K562 (cell line): Measurements from ENCODE around the gene LMOD1. TPM values are rescaled to one million over a fixed set of nuclear protein-coding genes. Genes with fewer than 3 reads are reported as not detected.

Source experiments
- ARHGAP35 ChIP-seq: fragments of 450-650 bp; IDR thresholded peaks from 2 replicates; pipeline ENCODE4 v1.6.1; 2018; ENCODE audit not compliant: partially characterized antibody
- CTBP1 ChIP-seq: fragments of 450-650 bp; IDR thresholded peaks from 2 replicates; pipeline ENCODE4 v1.6.1; 2016; ENCODE audit warnings: borderline replicate concordance
- DPF2 ChIP-seq: fragments of 450-650 bp; IDR thresholded peaks from 2 replicates; pipeline ENCODE4 v1.6.1; 2016
- EGR1 ChIP-seq: fragments of 450-650 bp; conservative IDR thresholded peaks from 2 replicates; pipeline ENCODE4 v1.6.1; 2017; ENCODE audit warnings: mild to moderate bottlenecking
- ELF1 ChIP-seq: fragments of 200-800 bp; sonication (Bioruptor generic); IDR thresholded peaks from 2 replicates; pipeline ENCODE4 v1.6.1; 2016; ENCODE audit warnings: missing genetic modification characterization, missing compliant biosample characterization
- FOS ChIP-seq: IDR thresholded peaks from 3 replicates; pipeline ENCODE4 v1.6.1; 2011; ENCODE audit not compliant: insufficient read length; ENCODE audit errors: extremely low read depth
- FOXP4 ChIP-seq: sonication (generic); formaldehyde crosslinking; IDR thresholded peaks from 2 replicates; pipeline ENCODE4 v1.8.0; 2022; ENCODE audit warnings: mild to moderate bottlenecking, missing genetic modification reagents, borderline replicate concordance
- GATA2 ChIP-seq: sonication (generic); formaldehyde crosslinking; IDR thresholded peaks from 2 replicates; pipeline ENCODE4 v1.4.0; 2020; ENCODE audit warnings: mild to moderate bottlenecking, missing genetic modification reagents
- HCFC1 ChIP-seq: IDR thresholded peaks from 2 replicates; pipeline ENCODE4 v1.6.1; 2012; ENCODE audit warnings: low read depth, low read length, improper control_type of control experiment
- MEIS2 ChIP-seq: fragments of 450-650 bp; IDR thresholded peaks from 2 replicates; pipeline ENCODE4 v1.6.1; 2014; ENCODE audit warnings: mild to moderate bottlenecking; ENCODE audit not compliant: partially characterized antibody
- NFYB ChIP-seq: IDR thresholded peaks from 2 replicates; pipeline ENCODE4 v1.6.1; 2011; ENCODE audit warnings: mild to moderate bottlenecking, moderate library complexity; ENCODE audit not compliant: insufficient read length; ENCODE audit errors: extremely low read depth
- POLR2A ChIP-seq: fragments of 450-650 bp; conservative IDR thresholded peaks from 2 replicates; pipeline ENCODE4 v1.6.1; 2016
- POLR2G ChIP-seq: fragments of 200-400 bp; formaldehyde crosslinking; IDR thresholded peaks from 2 replicates; pipeline ENCODE4 v1.6.1; 2017; ENCODE audit warnings: low read depth, mild to moderate bottlenecking, antibody characterized with exemption, low read length, moderate library complexity
- POU5F1 ChIP-seq: fragments of 150-350 bp; IDR thresholded peaks from 2 replicates; pipeline ENCODE4 v1.6.1; 2014; ENCODE audit warnings: borderline replicate concordance, low read length, low read depth, mild to moderate bottlenecking; ENCODE audit not compliant: partially characterized antibody
- RBFOX2 ChIP-seq: fragments of 200-400 bp; formaldehyde crosslinking; IDR thresholded peaks from 2 replicates; pipeline ENCODE4 v1.6.1; 2017; ENCODE audit warnings: low read depth, mild to moderate bottlenecking, low read length, moderate library complexity
- RBM25 ChIP-seq: fragments of 200-400 bp; formaldehyde crosslinking; IDR thresholded peaks from 2 replicates; pipeline ENCODE4 v1.6.1; 2018; ENCODE audit warnings: low read length, low read depth, moderate library complexity; ENCODE audit not compliant: severe bottlenecking
- SP1 ChIP-seq: sonication (generic); formaldehyde crosslinking; IDR thresholded peaks from 2 replicates; pipeline ENCODE4 v1.8.1; 2022; ENCODE audit warnings: mild to moderate bottlenecking, missing genetic modification reagents
- TBP ChIP-seq: optimal IDR thresholded peaks from 2 replicates; pipeline ENCODE3; 2011; ENCODE audit warnings: low read depth, low read length, improper control_type of control experiment
- TSC22D4 ChIP-seq: fragments of 450-650 bp; IDR thresholded peaks from 2 replicates; pipeline ENCODE4 v1.6.1; 2016; ENCODE audit warnings: missing genetic modification characterization, missing biosample characterization, control low read depth
- ZBTB33 ChIP-seq: sonication (generic); formaldehyde crosslinking; IDR thresholded peaks from 2 replicates; pipeline ENCODE4 v1.8.1; 2023; ENCODE audit warnings: mild to moderate bottlenecking, missing genetic modification reagents
- ZBTB7A ChIP-seq: IDR thresholded peaks from 2 replicates; pipeline ENCODE4 v1.6.1; 2011; ENCODE audit warnings: low read depth, mild to moderate bottlenecking, low read length, moderate library complexity, borderline replicate concordance; ENCODE audit not compliant: control insufficient read depth
- ZNF197 ChIP-seq: fragments of 200-800 bp; sonication (Bioruptor generic); IDR thresholded peaks from 2 replicates; pipeline ENCODE4 v1.6.1; 2016; ENCODE audit warnings: low read depth, missing genetic modification characterization, missing compliant biosample characterization
- ZNF583 ChIP-seq: fragments of 250-450 bp; sonication (Bioruptor Pico); IDR thresholded peaks from 2 replicates; pipeline ENCODE4 v1.4.0; 2020
- ZNF696 ChIP-seq: fragments of 250-450 bp; sonication (Bioruptor Pico); conservative IDR thresholded peaks from 2 replicates; pipeline ENCODE4 v1.4.0; 2020; ENCODE audit warnings: mild to moderate bottlenecking, moderate library complexity
- polyA plus RNA-seq, 8 experiments: library from polyadenylated mRNA; depleted of rRNA in 4 of 8; stranded (reverse) in 5 of 8; unstranded in 3 of 8; fragments of >200 nt; fragmentation: Nextera tagmentation in 2 of 8; fragmentation: Illumina TruSeq in 1 of 8; extraction: Ambion mirVana in 2 of 8; extraction: Trizol in 1 of 8; gene quantifications; 2 replicates each; pipeline versions ENCODE4 v1.2.1 to v1.2.3, GENCODE V29; 2011 to 2014; ENCODE audit warnings: inconsistent platforms in 1 of 8, missing spikeins in 1 of 8
- total RNA-seq, 7 experiments: library from RNA; depleted of rRNA in 6 of 7; stranded (reverse); fragments of >200 nt in 6 of 7; fragmentation: Illumina TruSeq in 2 of 7; extraction: Trizol in 2 of 7; gene quantifications; 2 replicates each; pipeline versions ENCODE4 v1.2.1 to v1.2.3, GENCODE V29; 2011 to 2021; ENCODE audit warnings: low replicate concordance in 1 of 7
- TF ChIP-seq, protein P1 (sequence below): sonication (generic); formaldehyde crosslinking; IDR thresholded peaks from 2 replicates; pipeline ENCODE4 v1.8.1; 2023; ENCODE audit warnings: mild to moderate bottlenecking, missing genetic modification reagents

LMOD1 gene
- total and polyA plus RNA-seq, 9 of the 15 experiments (the other 6 are each of a cell fraction or from before 2014, with no cell fraction given) = 0.03 to 0.54 (median 0.38) TPM; not detected in 1

DNA sequence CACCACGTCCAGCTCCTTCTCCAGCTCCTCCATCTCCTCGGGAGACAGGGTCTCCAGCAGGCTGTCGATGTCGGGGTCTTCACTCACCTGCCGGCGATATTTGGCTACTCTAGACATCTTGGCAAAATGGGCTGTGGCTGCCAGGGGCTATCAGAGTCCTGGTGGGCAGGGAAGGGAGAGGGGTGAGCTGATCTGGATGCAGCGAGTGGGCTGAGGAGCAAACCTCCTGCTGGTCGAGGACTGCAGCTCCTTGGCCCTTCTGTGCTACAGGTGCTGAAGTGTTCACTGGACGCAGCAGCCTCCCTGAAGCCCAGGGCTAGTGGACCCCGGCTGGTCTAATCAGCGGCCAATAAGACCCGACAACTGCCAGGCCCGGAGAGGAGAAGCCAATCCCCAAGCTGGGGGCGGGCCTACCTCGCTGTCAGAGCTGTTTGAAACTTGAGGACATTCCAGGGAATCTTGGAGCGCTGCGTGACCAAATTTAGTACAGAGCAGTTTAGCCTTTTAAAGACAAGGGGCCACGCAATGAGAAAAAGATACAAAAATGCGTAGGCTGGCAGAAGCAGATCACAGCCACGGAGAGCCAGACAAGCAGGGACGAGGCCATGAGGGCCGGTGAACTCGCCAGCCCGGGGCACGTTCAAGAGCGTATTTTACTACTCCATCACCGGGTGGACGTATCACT is at the start of gene LMOD1 (continued):
- TF ChIP-seq CTBP1 (peak; percentile 46; the same call in 1 of the 2 replicates), ZNF197 (no peak), ZNF696 (CRISPR knock-in tag) (no peak), EGR1 (0 out of 2 replicates have a peak, but pooled peaks have one; percentile 9), GATA2 (CRISPR knock-in tag) (no peak), ARHGAP35 (no peak), POLR2G (peak; percentile 64), MEIS2 (peak; percentile 31), POLR2A (peak; percentile 37; the same call in 1 of the 2 replicates), NFYB (peak; percentile 79), FOS (peak; percentile 48), RBFOX2 (peak; percentile 66), ZBTB33 (CRISPR knock-in tag) (0 out of 2 replicates have a peak, but pooled peaks have one; percentile 37), ZNF583 (CRISPR knock-in tag) (no peak), RBM25 (peak; percentile 52), TBP (peak; percentile 22), ZBTB7A (peak; percentile 10; the same call in 1 of the 2 replicates), SP1 (peak; percentile 48; the same call in 1 of the 2 replicates), POU5F1 (no peak), TSC22D4 (tag) (no peak), HCFC1 (0 out of 2 replicates have a peak, but pooled peaks have one; percentile 2), ELF1 (no peak), DPF2 (0 out of 2 replicates have a peak, but pooled peaks have one; percentile 22), FOXP4 (CRISPR knock-in tag) (0 out of 2 replicates have a peak, but pooled peaks have one; percentile 49)
- TF ChIP-seq, protein P1, sequence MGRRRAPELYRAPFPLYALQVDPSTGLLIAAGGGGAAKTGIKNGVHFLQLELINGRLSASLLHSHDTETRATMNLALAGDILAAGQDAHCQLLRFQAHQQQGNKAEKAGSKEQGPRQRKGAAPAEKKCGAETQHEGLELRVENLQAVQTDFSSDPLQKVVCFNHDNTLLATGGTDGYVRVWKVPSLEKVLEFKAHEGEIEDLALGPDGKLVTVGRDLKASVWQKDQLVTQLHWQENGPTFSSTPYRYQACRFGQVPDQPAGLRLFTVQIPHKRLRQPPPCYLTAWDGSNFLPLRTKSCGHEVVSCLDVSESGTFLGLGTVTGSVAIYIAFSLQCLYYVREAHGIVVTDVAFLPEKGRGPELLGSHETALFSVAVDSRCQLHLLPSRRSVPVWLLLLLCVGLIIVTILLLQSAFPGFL (CRISPR knock-in tag) = peak; percentile 39; the same call in 1 of the 2 replicates
